OCI-LY1 (cell line): ENCODE data around the gene ACTC1.

Experiments used
- H2AFZ ChIP-seq: fragments of 200-600 bp; sonication (generic), shearing (Covaris generic); 2 replicates; pipeline ENCODE4 v1.6.0; 2014; ENCODE audit warnings: antibody characterized with exemption, mild to moderate bottlenecking, low read length
- H3F3A ChIP-seq: fragments of 200-600 bp; sonication (generic), shearing (Covaris generic); 2 replicates; pipeline ENCODE4 v1.6.0; 2014; ENCODE audit warnings: mild to moderate bottlenecking, antibody characterized with exemption, low read length, moderate library complexity; ENCODE audit not compliant: insufficient read depth
- H3K27ac ChIP-seq: fragments of 200-600 bp; sonication (generic); 2 replicates; pipeline ENCODE4 v1.5.1; 2014; ENCODE audit warnings: low read length, mixed run types, mild to moderate bottlenecking, low read depth; ENCODE audit not compliant: poor library complexity, severe bottlenecking
- H3K27me3 ChIP-seq: fragments of 200-600 bp; sonication (generic); 2 replicates; pipeline ENCODE4 v1.6.0; 2014; ENCODE audit warnings: antibody characterized with exemption, mild to moderate bottlenecking, low read length, moderate library complexity; ENCODE audit not compliant: insufficient read depth
- H3K36me3 ChIP-seq: fragments of 200-600 bp; sonication (generic); 2 replicates; pipeline ENCODE4 v1.6.1; 2014; ENCODE audit warnings: mild to moderate bottlenecking, antibody characterized with exemption, low read length, moderate library complexity, mixed read lengths; ENCODE audit not compliant: insufficient read depth
- H3K4me1 ChIP-seq: fragments of 200-600 bp; sonication (generic); 2 replicates; pipeline ENCODE4 v1.5.1; 2014; ENCODE audit warnings: mild to moderate bottlenecking, low read length, moderate library complexity; ENCODE audit not compliant: insufficient read depth, severe bottlenecking
- H3K4me2 ChIP-seq: fragments of 200-600 bp; sonication (generic), shearing (Covaris generic); 2 replicates; pipeline ENCODE4 v1.6.1; 2014; ENCODE audit warnings: low read length
- H3K4me3 ChIP-seq: fragments of 200-600 bp; sonication (generic); 2 replicates; pipeline ENCODE4 v1.5.1; 2014; ENCODE audit warnings: low read length, low read depth, mild to moderate bottlenecking, mixed read lengths; ENCODE audit not compliant: poor library complexity, severe bottlenecking
- H3K79me2 ChIP-seq: fragments of 200-600 bp; shearing (Covaris generic); 2 replicates; pipeline ENCODE4 v1.6.1; 2016; ENCODE audit warnings: mixed run types, low read length, mixed read lengths; ENCODE audit not compliant: insufficient read depth
- H3K9ac ChIP-seq: fragments of 200-600 bp; sonication (generic), shearing (Covaris generic); 2 replicates; pipeline ENCODE4 v1.6.1; 2014; ENCODE audit warnings: mild to moderate bottlenecking, low read length, mixed read lengths
- H3K9me2 ChIP-seq: fragments of 200-600 bp; sonication (generic), shearing (Covaris generic); 2 replicates; pipeline ENCODE4 v1.6.1; 2014; ENCODE audit warnings: low read depth, mild to moderate bottlenecking, low read length, mixed read lengths
- H3K9me3 ChIP-seq: fragments of 200-600 bp; shearing (Covaris generic); 2 replicates; pipeline ENCODE4 v1.6.1; 2014; ENCODE audit warnings: low read length, mixed read lengths
- H4K20me1 ChIP-seq: fragments of 200-600 bp; sonication (generic), shearing (Covaris generic); 2 replicates; pipeline ENCODE4 v1.6.0; 2016; ENCODE audit warnings: mild to moderate bottlenecking, low read length; ENCODE audit not compliant: insufficient read depth
- CTCF ChIP-seq: fragments of 200-600 bp; sonication (generic), shearing (Covaris generic); IDR thresholded peaks from 2 replicates; pipeline ENCODE4 v1.5.1; 2017; ENCODE audit warnings: mild to moderate bottlenecking, antibody characterized with exemption, low read length, moderate library complexity, mixed read lengths
- EZH2 ChIP-seq: fragments of 200-600 bp; sonication (generic), shearing (Covaris generic); IDR thresholded peaks from 2 replicates; pipeline ENCODE4 v1.8.0; 2017; ENCODE audit warnings: borderline replicate concordance, mixed run types, mild to moderate bottlenecking, antibody characterized with exemption, low read length, moderate library complexity, mixed read lengths

The ACTC1 gene

GRCh38 chr15:34791701-34792100, 3.6 kb downstream of the ACTC1 start:
- H3K4me1 ChIP-seq, result no peaks in the 10 kb centered on the region
- no peak overlapping the region for H3K27ac ChIP-seq
- no peaks in the 10 kb centered on the region for H3K9me3 ChIP-seq
- no peak overlapping the region for H3K4me3 ChIP-seq
- no peaks in the 10 kb centered on the region for H3F3A ChIP-seq
- H3K9me2 ChIP-seq, result no peaks in the 10 kb centered on the region
- no peaks in the 10 kb centered on the region; the same call in 1 of the 2 replicates for H3K27me3 ChIP-seq
- H3K9ac ChIP-seq, result no peak overlapping the region
- H3K79me2 ChIP-seq, result no peaks in the 10 kb centered on the region
- H4K20me1 ChIP-seq, result no peaks in the 10 kb centered on the region
- TF ChIP-seq EZH2, result no peak
- no peak for TF ChIP-seq CTCF
- no peak overlapping the region for H3K4me2 ChIP-seq
- no peaks in the 10 kb centered on the region for H3K36me3 ChIP-seq
- H2AFZ ChIP-seq, result no peak overlapping the region

GRCh38 chr15:34790121-34790520, 5.2 kb downstream of the ACTC1 start:
- H3K27me3 ChIP-seq, result no peaks in the 10 kb centered on the region; the same call in 1 of the 2 replicates
- no peak overlapping the region for H3K4me3 ChIP-seq
- H4K20me1 ChIP-seq, result no peaks in the 10 kb centered on the region
- no peaks in the 10 kb centered on the region for H3K4me1 ChIP-seq
- H3F3A ChIP-seq, result no peaks in the 10 kb centered on the region
- H2AFZ ChIP-seq, result no peak overlapping the region
- no peaks in the 10 kb centered on the region for H3K36me3 ChIP-seq
- H3K9me2 ChIP-seq, result no peaks in the 10 kb centered on the region
- no peak overlapping the region for H3K27ac ChIP-seq
- H3K79me2 ChIP-seq, result no peaks in the 10 kb centered on the region
- TF ChIP-seq EZH2 (no peak), CTCF (no peak)
- H3K9ac ChIP-seq, result no peak overlapping the region
- H3K9me3 ChIP-seq, result no peaks in the 10 kb centered on the region
- no peak overlapping the region for H3K4me2 ChIP-seq

GRCh38 chr15:34789326-34789725, 6.0 kb downstream of the ACTC1 start:
- H4K20me1 ChIP-seq, result no peaks in the 10 kb centered on the region
- no peak overlapping the region for H3K4me3 ChIP-seq
- no peaks in the 10 kb centered on the region for H3F3A ChIP-seq
- H3K4me1 ChIP-seq, result no peaks in the 10 kb centered on the region
- TF ChIP-seq CTCF, result no peak
- TF ChIP-seq EZH2, result no peak
- no peak overlapping the region for H3K4me2 ChIP-seq
- H3K9ac ChIP-seq, result no peak overlapping the region
- H2AFZ ChIP-seq, result no peak overlapping the region
- no peaks in the 10 kb centered on the region for H3K79me2 ChIP-seq
- H3K27me3 ChIP-seq, result no peaks in the 10 kb centered on the region; the same call in 1 of the 2 replicates
- H3K36me3 ChIP-seq, result no peaks in the 10 kb centered on the region
- H3K9me2 ChIP-seq, result no peaks in the 10 kb centered on the region
- H3K27ac ChIP-seq, result no peak overlapping the region
- H3K9me3 ChIP-seq, result no peaks in the 10 kb centered on the region
